Activated naive CD4-positive, alpha-beta T cell treated with anti-CD3 and anti-CD28 coated beads for 36 hours (primary cell): Measurements from ENCODE around the gene DAD1. TPM values are rescaled to one million over a fixed set of nuclear protein-coding genes. Genes with fewer than 3 reads are reported as not detected.

Experiments
- CTCF ChIA-PET: fragments of 350-600 bp; sonication (Branson Sonifier 250); formaldehyde crosslinking; loops from one replicate; lab custom pipeline; 2021; ENCODE audit warnings: antibody characterized with exemption; lab: Charles Lee
- DNase-seq: peaks from one replicate; pipeline ENCODE4 v3.0.0-alpha.2; 2020
- H3K27ac Mint-ChIP-seq: one replicate; pipeline ENCODE4 v1.8.0; 2021; ENCODE audit warnings: mild to moderate bottlenecking, mixed read lengths
- H3K27me3 Mint-ChIP-seq: one replicate; pipeline ENCODE4 v1.8.0; 2021; ENCODE audit warnings: low read depth, mixed read lengths
- H3K36me3 Mint-ChIP-seq: one replicate; pipeline ENCODE4 v1.8.0; 2021; ENCODE audit warnings: low read depth, mixed read lengths
- H3K4me1 Mint-ChIP-seq: one replicate; pipeline ENCODE4 v1.8.0; 2021; ENCODE audit warnings: low read depth, mixed read lengths
- H3K4me3 Mint-ChIP-seq: one replicate; pipeline ENCODE4 v1.8.0; 2021; ENCODE audit warnings: mild to moderate bottlenecking, moderate library complexity, mixed read lengths
- H3K9me3 Mint-ChIP-seq: one replicate; pipeline ENCODE4 v1.8.0; 2021; ENCODE audit warnings: mixed read lengths
- intact Hi-C: fragments of 100-400 bp; cut with micrococcal nuclease; formaldehyde crosslinking; loops from one replicate; pipeline ENCODE4 v1.15.1; 2023
- total RNA-seq, 2 experiments: library from RNA; stranded (reverse); gene quantifications; one replicate each; pipeline ENCODE4 v1.2.3, GENCODE V29; 2021

Gene DAD1
- total RNA-seq, 2 experiments from 2014 or later: 219 to 226 TPM

GRCh38 chr14:22533057-22533704, 55.8 kb downstream of the DAD1 start:
- intact Hi-C loops: loop anchor here (5.0 kb wide), 3 partner anchors 34 to 1266 kb away; partner anchors contain the start of gene HNRNPC
- no peaks in the 10 kb centered on the region for H3K9me3 Mint-ChIP-seq
- CTCF ChIA-PET: interaction anchor here (0.7 to 6.5 kb wide), 14 partner anchors 8 to 370 kb away, joined by 3 to 29 read pairs (median 4); no protein-coding TSS in a partner anchor

GRCh38 chr14:22532345-22533056, 56.5 kb downstream of the DAD1 start:
- DNase-seq: no peak
- peaks cover 93% of the 10 kb centered on the region for H3K36me3 Mint-ChIP-seq
- H3K4me3 Mint-ChIP-seq: peak overlapping the region; percentile 77
- intact Hi-C loops: loop anchor here (5.0 kb wide), 3 partner anchors 35 to 1265 kb away; partner anchors contain the start of gene HNRNPC
- CTCF ChIA-PET: interaction anchor here (0.7 to 6.5 kb wide), 11 partner anchors 9 to 38 kb away, joined by 3 to 29 read pairs (median 4); no protein-coding TSS in a partner anchor
- no peaks in the 10 kb centered on the region for H3K27me3 Mint-ChIP-seq
- H3K4me1 Mint-ChIP-seq: peaks cover 82% of the 10 kb centered on the region
- peak overlapping the region; percentile 98 for H3K27ac Mint-ChIP-seq
- no peaks in the 10 kb centered on the region for H3K9me3 Mint-ChIP-seq

More at GRCh38 chr14:22533057-22533704, 55.8 kb downstream of the DAD1 start:
- no peak for DNase-seq
- H3K36me3 Mint-ChIP-seq: peaks cover 94% of the 10 kb centered on the region
- H3K4me3 Mint-ChIP-seq: peak overlapping the region; percentile 77
- peaks cover 86% of the 10 kb centered on the region for H3K4me1 Mint-ChIP-seq
- H3K27me3 Mint-ChIP-seq: no peaks in the 10 kb centered on the region
- H3K27ac Mint-ChIP-seq: peak overlapping the region; percentile 98

- intact Hi-C loops: loop anchor here (1.0 to 5.0 kb wide), 5 partner anchors 24 to 1264 kb away; partner anchors contain the start of gene HNRNPC
- Mint-ChIP-seq H3K27ac (peak overlapping the region; percentile 98), H3K9me3 (no peaks in the 10 kb centered on the region), H3K4me3 (peak overlapping the region; percentile 77), H3K36me3 (peaks cover 93% of the 10 kb centered on the region), H3K27me3 (no peaks in the 10 kb centered on the region), H3K4me1 (peaks cover 82% of the 10 kb centered on the region)
- CTCF ChIA-PET: interaction anchor here (0.6 to 6.5 kb wide), 13 partner anchors 10 to 618 kb away, joined by 3 to 29 read pairs (median 6); no protein-coding TSS in a partner anchor
- DNase-seq: peak; percentile 65
Measured at GRCh38 chr14:22531451-22532344, 57.3 kb downstream of the DAD1 start.

GRCh38 chr14:22530127-22530526, 58.9 kb downstream of the DAD1 start:
- Mint-ChIP-seq H3K27ac (peak overlapping the region; percentile 98), H3K36me3 (peaks cover 95% of the 10 kb centered on the region), H3K9me3 (no peaks in the 10 kb centered on the region), H3K4me3 (peak overlapping the region; percentile 91), H3K4me1 (peaks cover 82% of the 10 kb centered on the region), H3K27me3 (no peaks in the 10 kb centered on the region)
- intact Hi-C loops: loop anchor here (2.0 to 5.0 kb wide), 4 partner anchors 23 to 1263 kb away; partner anchors contain the start of gene HNRNPC
- CTCF ChIA-PET: interaction anchor here (2.2 to 6.5 kb wide), 6 partner anchors 11 to 40 kb away, joined by 8 to 29 read pairs (median 16); no protein-coding TSS in a partner anchor
- DNase-seq: peak; percentile 9

GRCh38 chr14:22526744-22527143, 62.3 kb downstream of the DAD1 start:
- intact Hi-C loops: loop anchor here (1.0 kb wide), 1 partner anchor 11 kb away; no protein-coding TSS in a partner anchor
- H3K27me3 Mint-ChIP-seq: no peaks in the 10 kb centered on the region
- peak overlapping the region; percentile 98 for H3K27ac Mint-ChIP-seq
- H3K4me1 Mint-ChIP-seq: peaks cover 82% of the 10 kb centered on the region
- CTCF ChIA-PET: interaction anchor here (0.8 to 3.9 kb wide), 10 partner anchors 8 to 730 kb away, joined by 3 to 16 read pairs (median 7); no protein-coding TSS in a partner anchor
- peak; percentile 11 for DNase-seq
- peak overlapping the region; percentile 91 for H3K4me3 Mint-ChIP-seq
- H3K36me3 Mint-ChIP-seq: peaks cover 96% of the 10 kb centered on the region
- H3K9me3 Mint-ChIP-seq: no peaks in the 10 kb centered on the region

GRCh38 chr14:22526218-22526617, 62.8 kb downstream of the DAD1 start:
- DNase-seq: no peak
- H3K4me1 Mint-ChIP-seq: peaks cover 80% of the 10 kb centered on the region
- no peaks in the 10 kb centered on the region for H3K27me3 Mint-ChIP-seq
- H3K9me3 Mint-ChIP-seq: no peaks in the 10 kb centered on the region
- CTCF ChIA-PET: interaction anchor here (0.7 to 2.4 kb wide), 10 partner anchors 9 to 729 kb away, joined by 3 to 12 read pairs (median 4); no protein-coding TSS in a partner anchor
- intact Hi-C loops: loop anchor here (1.0 kb wide), 1 partner anchor 11 kb away; no protein-coding TSS in a partner anchor
- peak overlapping the region; percentile 98 for H3K27ac Mint-ChIP-seq
- peak overlapping the region; percentile 91 for H3K4me3 Mint-ChIP-seq
- H3K36me3 Mint-ChIP-seq: peaks cover 96% of the 10 kb centered on the region

GRCh38 chr14:22524784-22525161, 64.3 kb downstream of the DAD1 start:
- CTCF ChIA-PET: interaction anchor here (0.7 to 2.3 kb wide), 10 partner anchors 9 to 605 kb away, joined by 3 to 11 read pairs (median 4); no protein-coding TSS in a partner anchor
- H3K27me3 Mint-ChIP-seq: no peaks in the 10 kb centered on the region
- peaks cover 83% of the 10 kb centered on the region for H3K4me1 Mint-ChIP-seq
- H3K36me3 Mint-ChIP-seq: peaks cover 97% of the 10 kb centered on the region
- intact Hi-C loops: loop anchor here (5.0 kb wide), 1 partner anchor 1067 kb away; the partner anchor contains the start of gene CHD8
- H3K27ac Mint-ChIP-seq: peak overlapping the region; percentile 98
- no peaks in the 10 kb centered on the region for H3K9me3 Mint-ChIP-seq
- peak overlapping the region; percentile 91 for H3K4me3 Mint-ChIP-seq
- no peak for DNase-seq

GRCh38 chr14:22524115-22524783, 64.8 kb downstream of the DAD1 start:
- Mint-ChIP-seq H3K4me1 (peaks cover 87% of the 10 kb centered on the region), H3K9me3 (no peaks in the 10 kb centered on the region), H3K27ac (peak overlapping the region; percentile 98), H3K27me3 (no peaks in the 10 kb centered on the region), H3K4me3 (peak overlapping the region; percentile 91), H3K36me3 (peaks cover 97% of the 10 kb centered on the region)
- intact Hi-C loops: loop anchor here (5.0 kb wide), 1 partner anchor 1067 kb away; the partner anchor contains the start of gene CHD8
- CTCF ChIA-PET: interaction anchor here (0.7 to 2.3 kb wide), 10 partner anchors 9 to 605 kb away, joined by 3 to 11 read pairs (median 4); no protein-coding TSS in a partner anchor
- peak; percentile 11 for DNase-seq

- CTCF ChIA-PET: interaction anchor here (1.5 to 1.6 kb wide), 3 partner anchors 13 to 47 kb away, joined by 4 to 6 read pairs (median 6); no protein-coding TSS in a partner anchor
- H3K36me3 Mint-ChIP-seq: peaks cover 97% of the 10 kb centered on the region
- H3K27me3 Mint-ChIP-seq: no peaks in the 10 kb centered on the region
- peaks cover 83% of the 10 kb centered on the region for H3K4me1 Mint-ChIP-seq
- DNase-seq: no peak
- peak overlapping the region; percentile 98 for H3K27ac Mint-ChIP-seq
- no peaks in the 10 kb centered on the region for H3K9me3 Mint-ChIP-seq
- intact Hi-C loops: loop anchor here (5.0 kb wide), 1 partner anchor 1066 kb away; the partner anchor contains the start of gene CHD8
- H3K4me3 Mint-ChIP-seq: peak overlapping the region; percentile 91
Measured at GRCh38 chr14:22523283-22523682, 65.7 kb downstream of the DAD1 start.

GRCh38 chr14:22522466-22522957, 66.5 kb downstream of the DAD1 start:
- Mint-ChIP-seq H3K27me3 (no peaks in the 10 kb centered on the region), H3K27ac (peak overlapping the region; percentile 98), H3K9me3 (no peaks in the 10 kb centered on the region), H3K4me3 (peak overlapping the region; percentile 91), H3K4me1 (peaks cover 87% of the 10 kb centered on the region), H3K36me3 (peaks cover 99% of the 10 kb centered on the region)
- CTCF ChIA-PET: interaction anchor here (0.7 to 1.6 kb wide), 5 partner anchors 10 to 48 kb away, joined by 3 to 6 read pairs (median 4); no protein-coding TSS in a partner anchor
- DNase-seq: no peak
- intact Hi-C loops: loop anchor here (5.0 kb wide), 1 partner anchor 1065 kb away; the partner anchor contains the start of gene CHD8
